Erythroblast (primary cell): ENCODE data around the gene FLRT1.

Experiments
- DNase-seq, 2 experiments: peaks; one replicate each; lab custom pipeline; 2025; lab: John Stamatoyannopoulos, UW
- GATA1 ChIP-seq: IDR thresholded peaks from 2 replicates; pipeline ENCODE4 v1.6.1; 2011; ENCODE audit warnings: low read depth, mild to moderate bottlenecking, control low read depth, low read length, moderate library complexity
- POLR2A ChIP-seq: IDR thresholded peaks from 2 replicates; pipeline ENCODE4 v1.6.1; 2011; ENCODE audit warnings: mild to moderate bottlenecking, low read length

The FLRT1 gene

GRCh38 chr11:64023712-64024710 lies 11.7 kb upstream of the FLRT1 start:
- no peak for DNase-seq
- TF ChIP-seq GATA1 (no peak), POLR2A (no peak)

- TF ChIP-seq GATA1: no peak
- no peak for TF ChIP-seq POLR2A
- DNase-seq: no peak
Measured at GRCh38 chr11:64025205-64025604, 10.5 kb upstream of the FLRT1 start.

DNA sequence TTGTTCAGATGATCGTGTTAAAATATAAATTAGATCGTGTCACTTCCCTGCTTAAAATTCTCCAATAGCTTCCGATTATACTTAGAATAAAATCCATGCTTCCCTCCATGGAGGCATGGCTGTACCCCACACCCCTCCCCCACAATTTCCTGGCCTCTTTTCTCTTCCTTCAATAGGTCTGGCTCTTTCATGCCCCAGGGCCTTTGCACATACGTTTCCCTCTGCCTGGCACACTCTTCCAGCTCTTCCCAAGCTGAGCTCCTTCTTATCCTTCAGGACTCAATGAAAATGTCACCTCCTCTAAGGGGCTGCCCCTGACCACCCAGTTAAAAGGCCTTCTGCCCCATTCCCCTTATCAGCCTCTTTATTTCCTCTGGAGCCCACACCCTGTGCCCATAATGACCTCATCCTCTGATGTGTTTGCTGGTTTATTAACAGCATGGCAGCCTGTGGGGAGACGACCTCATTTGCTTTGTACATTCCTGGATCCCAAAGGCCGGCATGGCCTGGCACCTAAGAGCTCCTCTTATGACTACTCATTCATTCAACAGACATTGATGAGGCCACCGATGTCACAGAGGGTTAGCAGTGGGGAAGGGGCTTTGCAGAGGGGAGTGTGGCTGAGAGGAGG lies 9.0 kb upstream of the FLRT1 start:
- DNase-seq: no peak
- no peak for TF ChIP-seq POLR2A
- no peak for TF ChIP-seq GATA1

DNA sequence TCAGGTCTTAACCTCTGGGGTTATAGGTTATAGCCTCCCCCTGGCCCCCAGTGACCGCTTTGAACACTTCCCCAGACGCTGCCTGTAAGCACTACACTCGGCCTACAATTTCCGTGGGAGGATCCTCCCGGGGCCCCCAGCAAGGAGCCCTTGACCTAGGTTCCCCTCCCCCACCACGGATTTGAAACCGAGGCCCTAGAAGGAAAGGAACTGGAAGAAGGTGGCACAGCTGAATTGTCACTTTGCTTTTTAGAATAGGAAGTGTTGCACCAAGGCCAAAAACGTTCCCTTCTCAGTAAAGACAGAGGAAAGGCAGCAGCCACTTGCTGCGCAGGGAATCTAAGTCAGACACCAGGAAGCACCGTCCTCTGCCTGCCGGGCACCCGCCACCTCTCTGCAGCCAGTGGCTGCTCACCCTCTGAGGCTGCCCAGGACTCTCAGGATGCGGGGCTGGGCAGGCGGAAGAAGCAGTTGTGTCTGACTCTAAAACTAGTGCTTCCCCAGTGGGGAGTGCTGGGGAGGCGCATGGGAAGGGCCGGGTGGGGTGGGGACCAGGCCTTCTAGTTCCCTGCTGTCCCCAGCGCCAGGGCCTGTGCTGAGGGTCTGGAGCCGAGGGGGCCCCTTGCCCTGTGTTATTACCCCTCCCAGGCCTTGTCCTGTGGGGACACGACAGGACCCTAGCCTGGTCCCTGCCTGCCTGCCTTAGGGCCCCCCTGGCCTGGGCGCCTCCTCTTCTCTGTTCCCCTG lies 7.9 kb upstream of the FLRT1 start:
- TF ChIP-seq GATA1 (no peak), POLR2A (no peak)
- DNase-seq: no peak

GRCh38 chr11:64028398-64029115 lies 7.2 kb upstream of the FLRT1 start:
- DNase-seq: no peak
- no peak for TF ChIP-seq GATA1
- no peak for TF ChIP-seq POLR2A

DNA sequence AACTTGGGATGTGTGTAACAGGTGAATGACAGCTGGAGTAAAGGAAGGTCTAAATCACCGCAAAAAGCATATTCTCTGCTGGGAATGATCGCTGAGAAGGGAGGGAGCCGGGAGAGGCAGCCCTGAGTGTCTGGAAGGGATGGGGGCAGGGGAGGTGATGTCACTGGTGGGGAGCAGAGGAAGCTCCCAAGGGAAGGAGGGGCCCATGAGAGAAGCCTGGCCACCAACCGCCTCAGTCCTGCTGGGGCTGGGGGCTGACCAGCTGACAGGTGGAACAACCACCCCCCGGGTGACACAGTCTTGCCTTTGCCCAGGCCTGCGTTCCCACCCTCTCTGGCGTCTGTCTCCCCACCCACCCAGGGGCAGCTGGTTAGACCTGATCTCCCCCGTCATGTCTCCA lies 6.0 kb upstream of the FLRT1 start:
- TF ChIP-seq GATA1 (no peak), POLR2A (no peak)
- no peak for DNase-seq

DNA sequence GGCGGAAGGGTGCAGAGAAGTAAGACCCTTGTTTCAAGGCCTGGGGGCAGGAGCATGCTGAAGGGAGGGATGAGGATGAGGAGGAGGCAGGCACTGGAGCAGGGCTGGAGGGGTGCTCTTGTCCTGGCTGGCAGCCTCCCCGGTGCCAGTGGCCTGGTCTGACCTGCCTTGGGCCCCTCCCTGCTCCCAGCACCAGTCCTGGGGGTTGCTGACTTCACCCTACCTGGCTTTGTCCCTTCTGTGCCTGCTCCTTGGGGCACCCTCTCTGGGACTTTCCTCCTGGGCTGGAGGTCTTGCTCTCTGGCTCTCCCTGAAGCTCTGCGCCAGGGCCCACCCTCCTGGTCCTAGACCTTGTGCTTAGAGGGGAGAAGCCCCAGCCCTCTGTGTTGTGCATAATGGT lies 4.7 kb upstream of the FLRT1 start:
- no peak for DNase-seq
- TF ChIP-seq POLR2A (no peak), GATA1 (no peak)

DNA sequence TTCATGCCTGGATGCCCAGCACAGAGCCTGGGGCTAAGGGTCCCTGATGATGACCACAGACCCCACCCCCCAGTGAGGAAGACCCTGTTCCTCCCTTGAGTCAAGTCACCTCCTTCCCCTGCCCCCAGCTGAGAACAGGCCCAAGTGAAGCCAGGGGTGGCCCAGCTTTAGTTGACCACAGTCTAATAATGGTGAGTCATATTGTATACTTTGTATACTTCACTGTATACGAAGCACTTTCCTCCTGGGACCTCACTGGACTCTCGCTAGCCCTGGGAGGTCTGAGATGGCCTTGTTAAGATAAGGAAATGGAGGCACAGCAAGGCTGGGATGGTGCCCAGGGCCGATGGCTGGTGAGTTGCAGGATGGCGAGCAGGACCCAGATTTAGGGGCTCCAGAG lies 3.7 kb upstream of the FLRT1 start:
- TF ChIP-seq GATA1 (no peak), POLR2A (no peak)
- no peak for DNase-seq

DNA sequence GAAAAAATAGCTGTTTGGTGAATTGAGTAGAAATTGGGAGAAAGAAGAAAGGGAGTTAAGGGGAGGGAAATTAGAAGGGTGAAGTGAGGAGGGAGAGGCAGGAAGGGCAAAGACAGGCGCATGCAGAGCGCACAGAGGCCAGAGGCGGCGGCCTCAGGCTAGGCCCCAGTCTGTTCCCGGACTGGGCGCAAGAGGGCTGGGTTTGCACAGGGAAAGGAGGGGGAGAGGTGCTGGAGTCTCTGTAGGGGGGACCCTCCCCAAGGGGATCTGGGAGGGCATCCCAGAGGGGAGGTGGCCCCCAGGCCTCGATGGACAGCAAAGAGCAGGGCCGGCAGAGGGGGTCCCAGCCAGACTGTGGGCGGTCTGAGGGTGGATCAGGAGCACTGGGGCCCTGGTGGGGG lies 1.3 kb upstream of the FLRT1 start:
- no peak for DNase-seq
- no peak for TF ChIP-seq POLR2A

GRCh38 chr11:64035081-64035524 lies 628 bp upstream of the FLRT1 start:
- DNase-seq: no peak

DNA sequence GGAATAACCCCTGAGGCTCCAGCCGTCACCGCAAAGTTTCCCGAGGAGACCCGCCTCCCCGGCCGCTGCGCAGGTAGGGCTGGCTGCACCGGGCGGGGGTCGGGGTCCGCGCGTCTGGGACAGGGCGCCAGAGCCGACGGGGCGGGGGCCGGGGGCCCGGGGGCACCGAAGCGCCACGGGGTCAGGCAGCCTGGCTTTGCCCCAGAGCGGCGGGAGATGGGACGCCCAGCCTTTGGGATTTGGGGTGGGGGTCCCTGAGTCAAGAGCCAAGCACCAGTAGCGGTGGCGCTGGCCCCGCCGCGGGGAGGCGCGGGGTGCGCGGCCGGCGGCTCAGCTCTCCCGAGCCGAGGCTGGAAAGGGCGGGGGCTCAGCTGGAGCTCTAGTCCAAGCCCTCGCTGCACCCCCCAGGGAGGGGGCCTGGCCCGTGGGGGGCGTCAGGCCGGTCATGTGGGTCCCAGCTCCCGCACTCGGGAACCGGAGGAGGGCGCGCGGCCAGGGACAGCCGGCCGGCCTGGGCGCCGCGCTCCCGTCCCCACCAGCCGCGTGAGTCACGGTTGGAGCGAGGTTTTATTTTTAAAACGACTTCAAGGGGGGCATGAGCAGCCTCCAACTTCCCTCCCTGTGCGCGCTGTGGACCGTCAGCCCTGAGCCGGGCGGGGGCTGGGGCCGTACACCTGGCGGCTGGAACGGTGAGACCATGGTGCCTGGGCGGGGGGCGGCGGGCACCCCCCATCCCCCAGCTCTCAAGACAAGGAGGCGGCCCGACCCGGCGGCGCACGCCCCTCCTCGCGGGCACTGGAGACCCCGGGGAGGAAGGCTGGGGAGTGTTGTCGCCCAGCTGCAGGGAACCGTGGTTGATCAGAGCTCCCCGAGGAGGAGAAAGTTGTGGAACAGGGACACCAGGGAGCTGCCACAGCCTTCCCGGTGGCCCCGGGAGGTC lies 626 bp downstream of the FLRT1 start:
- DNase-seq: no peak
- TF ChIP-seq GATA1 (no peak), POLR2A (no peak)

More at GRCh38 chr11:64035081-64035524, 628 bp upstream of the FLRT1 start:
- TF ChIP-seq GATA1 (no peak), POLR2A (no peak)

GRCh38 chr11:64037027-64037634 lies 1.4 kb downstream of the FLRT1 start:
- no peak for DNase-seq
- TF ChIP-seq GATA1 (no peak), POLR2A (no peak)
